Osteocyte (in vitro differentiated cells): Measurements from ENCODE around the gene CD24. TPM values are rescaled to one million over a fixed set of nuclear protein-coding genes. Genes with fewer than 3 reads are reported as not detected.
"Not testable (repeated sequence)": the region's sequence is repeated elsewhere in the genome, so short reads cannot be mapped to it uniquely, and the experiment has no call there.

Experiments
- DNase-seq: peaks from one replicate; pipeline ENCODE4 v3.0.0; 2021; ENCODE audit warnings: mixed read lengths; ENCODE audit not compliant: unreplicated experiment; ENCODE audit errors: extremely low spot score
- H3K27ac Mint-ChIP-seq: one replicate; pipeline ENCODE4 v1.8.0; 2021; ENCODE audit warnings: mild to moderate bottlenecking, mixed read lengths; ENCODE audit not compliant: unreplicated experiment
- H3K27me3 Mint-ChIP-seq: one replicate; pipeline ENCODE4 v1.8.0; 2021; ENCODE audit warnings: mixed read lengths; ENCODE audit not compliant: unreplicated experiment
- H3K36me3 Mint-ChIP-seq: one replicate; pipeline ENCODE4 v1.8.0; 2021; ENCODE audit warnings: mixed read lengths; ENCODE audit not compliant: unreplicated experiment
- H3K4me1 Mint-ChIP-seq: one replicate; pipeline ENCODE4 v1.8.0; 2021; ENCODE audit warnings: mixed read lengths; ENCODE audit not compliant: unreplicated experiment
- H3K4me3 Mint-ChIP-seq: one replicate; pipeline ENCODE4 v1.8.0; 2021; ENCODE audit warnings: mild to moderate bottlenecking, moderate library complexity, mixed read lengths; ENCODE audit not compliant: unreplicated experiment
- H3K9me3 Mint-ChIP-seq: one replicate; pipeline ENCODE4 v1.8.0; 2021; ENCODE audit warnings: mixed read lengths; ENCODE audit not compliant: unreplicated experiment
- CTCF ChIP-seq: fragments of 200-600 bp; sonication (generic); IDR thresholded peaks from 2 replicates; pipeline ENCODE4 v1.5.0; 2021; ENCODE audit warnings: antibody characterized with exemption, mild to moderate bottlenecking, moderate library complexity
- total RNA-seq: library from RNA; stranded (reverse); gene quantifications from 2 replicates; pipeline ENCODE4 v1.2.1, GENCODE V29; 2021

CD24 gene
- total RNA-seq, 1 donor from 2014 or later, result 0.30 TPM

- peaks cover 8% of the 10 kb centered on the region for H3K27me3 Mint-ChIP-seq
- H3K9me3 Mint-ChIP-seq, result no peaks in the 10 kb centered on the region
- no peaks in the 10 kb centered on the region for H3K4me1 Mint-ChIP-seq
- no peak overlapping the region for H3K27ac Mint-ChIP-seq
- DNase-seq, result no peak
- H3K36me3 Mint-ChIP-seq, result no peaks in the 10 kb centered on the region
- H3K4me3 Mint-ChIP-seq, result no peak overlapping the region
- TF ChIP-seq CTCF, result no peak
Observed at GRCh38 chr6:107009499-107009898, 35.0 kb upstream of the CD24 start.

GRCh38 chr6:106997392-106998158 is 23.0 kb upstream of the CD24 start:
- no peak overlapping the region for H3K27ac Mint-ChIP-seq
- peaks cover 2% of the 10 kb centered on the region for H3K27me3 Mint-ChIP-seq
- no peaks in the 10 kb centered on the region for H3K9me3 Mint-ChIP-seq
- TF ChIP-seq CTCF, result peak; percentile 70
- H3K36me3 Mint-ChIP-seq, result no peaks in the 10 kb centered on the region
- no peak overlapping the region for H3K4me3 Mint-ChIP-seq
- no peak for DNase-seq
- H3K4me1 Mint-ChIP-seq, result peaks cover 2% of the 10 kb centered on the region

GRCh38 chr6:106995640-106996039 is 21.1 kb upstream of the CD24 start:
- peaks cover 2% of the 10 kb centered on the region for H3K4me1 Mint-ChIP-seq
- H3K36me3 Mint-ChIP-seq, result no peaks in the 10 kb centered on the region
- no peak for DNase-seq
- no peaks in the 10 kb centered on the region for H3K9me3 Mint-ChIP-seq
- H3K27me3 Mint-ChIP-seq, result peaks cover 2% of the 10 kb centered on the region
- H3K27ac Mint-ChIP-seq, result no peak overlapping the region
- no peak for TF ChIP-seq CTCF
- H3K4me3 Mint-ChIP-seq, result no peak overlapping the region

GRCh38 chr6:106989737-106990136 is 15.2 kb upstream of the CD24 start:
- H3K27me3 Mint-ChIP-seq, H3K4me1 Mint-ChIP-seq, H3K9me3 Mint-ChIP-seq, DNase-seq, H3K4me3 Mint-ChIP-seq, H3K36me3 Mint-ChIP-seq, H3K27ac Mint-ChIP-seq: not testable (repeated sequence)

- peaks cover 11% of the 10 kb centered on the region for H3K27me3 Mint-ChIP-seq
- no peak overlapping the region for H3K4me3 Mint-ChIP-seq
- TF ChIP-seq CTCF, result no peak
- H3K36me3 Mint-ChIP-seq, result no peaks in the 10 kb centered on the region
- no peaks in the 10 kb centered on the region for H3K4me1 Mint-ChIP-seq
- no peak overlapping the region for H3K27ac Mint-ChIP-seq
- H3K9me3 Mint-ChIP-seq, result no peaks in the 10 kb centered on the region
- DNase-seq, result no peak
Observed at GRCh38 chr6:106988664-106989063, 14.1 kb upstream of the CD24 start.
